SKM-1 treated with dmso at 0.1 percent for 144 hours (cell line): Measurements from ENCODE around the gene PGS1.
"Not testable (repeated sequence)": the region's sequence is repeated elsewhere in the genome, so short reads cannot be mapped to it uniquely, and the experiment has no call there.

ENCODE experiments used
- DNase-seq: peaks from one replicate; lab custom pipeline; 2025; ENCODE audit not compliant: unreplicated experiment; lab: John Stamatoyannopoulos, UW

PGS1 gene

GRCh38 chr17:78378225-78379130 lies at the start of gene PGS1:
PGS1 (plus strand) TSS chr17:78378649; CDS start chr17:78378666, 17 bp downstream.
- peak; percentile 48 for DNase-seq

- peak; percentile 39 for DNase-seq
These were observed 49.0 kb upstream of the PGS1 start for GRCh38 chr17:78329263-78330059.

GRCh38 chr17:78330570-78331224 lies 47.8 kb upstream of the PGS1 start:
- DNase-seq: no peak

- not testable (repeated sequence) for DNase-seq
These were observed 47.1 kb upstream of the PGS1 start for GRCh38 chr17:78331355-78331754.

- DNase-seq: no peak
These were observed 45.5 kb upstream of the PGS1 start for GRCh38 chr17:78332991-78333390.

- DNase-seq: no peak
These were observed 43.2 kb upstream of the PGS1 start for GRCh38 chr17:78335209-78335608.

- DNase-seq: peak; percentile 92
These were observed 41.0 kb upstream of the PGS1 start for GRCh38 chr17:78337244-78338109.

- no peak for DNase-seq
These were observed 39.8 kb upstream of the PGS1 start for GRCh38 chr17:78338486-78339259.

GRCh38 chr17:78340183-78340955 lies 38.1 kb upstream of the PGS1 start:
- DNase-seq: no peak

GRCh38 chr17:78341559-78342448 lies 36.6 kb upstream of the PGS1 start:
- DNase-seq: no peak

- no peak for DNase-seq
These were observed 35.8 kb upstream of the PGS1 start for GRCh38 chr17:78342449-78343186.

- peak; percentile 55 for DNase-seq
These were observed 35.3 kb upstream of the PGS1 start for GRCh38 chr17:78343187-78343542.

GRCh38 chr17:78343543-78344201 lies 34.8 kb upstream of the PGS1 start:
- DNase-seq: no peak

- no peak for DNase-seq
These were observed 33.8 kb upstream of the PGS1 start for GRCh38 chr17:78344666-78345065.

- no peak for DNase-seq
These were observed 33.3 kb upstream of the PGS1 start for GRCh38 chr17:78345172-78345571.

GRCh38 chr17:78345791-78346494 lies 32.5 kb upstream of the PGS1 start:
- no peak for DNase-seq
